ENCODE results near the gene KMT2C. TPM values are rescaled to one million over a fixed set of nuclear protein-coding genes. Genes with fewer than 3 reads are reported as not detected.
"Not testable (repeated sequence)": the region's sequence is repeated elsewhere in the genome, so short reads cannot be mapped to it uniquely, and the experiment has no call there.

The KMT2C gene
- total and polyA plus RNA-seq, 7 experiments from 2014 or later = 17.0 to 152 (median 109) TPM

- no peaks in the 10 kb centered on the region for H3K27me3 ChIP-seq (ENCODE audit: control insufficient read depth in 2 of 2, insufficient read depth in 2 of 2, low read length in 2 of 2)
- DNase-seq (peak; percentile 99 to 100 (median 100)), ATAC-seq (peak; percentile 96)
- peak overlapping the region; percentile 64 to 96 (median 92) for H3K4me3 Mint-ChIP-seq
- ChIA-PET CTCF (no interaction called here), POLR2A (interaction anchor here (1.0 to 2.2 kb wide), 8 partner anchors 26 to 587 kb away, joined by 3 to 25 read pairs (median 4); partner anchors contain the start of genes KMT2C, PRKAG2 and XRCC2)
- H3K36me3 Mint-ChIP-seq = no peaks in the 10 kb centered on the region
- no peaks in the 10 kb centered on the region for H3K9me3 ChIP-seq (ENCODE audit: control insufficient read depth in 2 of 3, low read length in 3 of 3)
- peak overlapping the region; percentile 82 for H3K4me3 ChIP-seq (ENCODE audit: low read length)
- H3K27me3 Mint-ChIP-seq = no peaks in the 10 kb centered on the region
- no peaks in the 10 kb centered on the region for H3K9me3 Mint-ChIP-seq
- H3K36me3 ChIP-seq (ENCODE audit: control insufficient read depth in 2 of 3, insufficient read depth in 3 of 3, low read length in 3 of 3) = peaks cover 0 to 3% (median 0%) of the 10 kb centered on the region in 3 experiments
- peaks cover 5 to 17% (median 7%) of the 10 kb centered on the region in 7 donors for H3K4me1 Mint-ChIP-seq
- H3K4me1 ChIP-seq (ENCODE audit: control insufficient read depth in 2 of 2, insufficient read depth in 2 of 2, low read length in 2 of 2) = peaks cover 5% of the 10 kb centered on the region in 2 donors
- intact Hi-C loops (cut with micrococcal nuclease) = loop anchor here (1.0 to 10.0 kb wide), 13 partner anchors 28 to 1379 kb away; partner anchors contain the start of genes KMT2C (in 2 of the 2), PRKAG2 (in 2 of the 2), XRCC2 (in 2 of the 2) and ACTR3B (in 1 of the 2)
- H3K27ac Mint-ChIP-seq = peak overlapping the region in 7 of 9 donors; percentile 62 to 93 (median 88)
- peak overlapping the region; percentile 99 for H3K27ac ChIP-seq (ENCODE audit: low read depth, low read length)
These were observed 28.0 kb upstream of the KMT2C start for GRCh38 chr7:152463709-152464311.

GRCh38 chr7:152462995-152463708 is 27.3 kb upstream of the KMT2C start:
- peaks cover 5 to 17% (median 7%) of the 10 kb centered on the region in 7 donors for H3K4me1 Mint-ChIP-seq
- Histone ChIP-seq H3K36me3 (ENCODE audit: control insufficient read depth in 2 of 3, insufficient read depth in 3 of 3, low read length in 3 of 3) (peaks cover 0 to 3% (median 0%) of the 10 kb centered on the region in 3 experiments), H3K27ac (ENCODE audit: low read depth, low read length) (peak overlapping the region; percentile 86), H3K9me3 (ENCODE audit: control insufficient read depth in 2 of 3, low read length in 3 of 3) (no peaks in the 10 kb centered on the region), H3K4me1 (ENCODE audit: control insufficient read depth in 2 of 2, insufficient read depth in 2 of 2, low read length in 2 of 2) (peaks cover 5% of the 10 kb centered on the region in 2 donors), H3K4me3 (ENCODE audit: low read length) (peak overlapping the region; percentile 82), H3K27me3 (ENCODE audit: control insufficient read depth in 2 of 2, insufficient read depth in 2 of 2, low read length in 2 of 2) (no peaks in the 10 kb centered on the region)
- no peaks in the 10 kb centered on the region for H3K9me3 Mint-ChIP-seq
- H3K36me3 Mint-ChIP-seq = no peaks in the 10 kb centered on the region
- no peaks in the 10 kb centered on the region for H3K27me3 Mint-ChIP-seq
- H3K4me3 Mint-ChIP-seq = peak overlapping the region; percentile 77 to 96 (median 92)
- CTCF ChIA-PET = no interaction called here
- peak in 2 of 9 donors; percentile 3 to 7 for DNase-seq
- H3K27ac Mint-ChIP-seq = peak overlapping the region; percentile 52 to 95 (median 89)
- intact Hi-C loops (cut with micrococcal nuclease) = loop anchor here (1.0 to 10.0 kb wide), 12 partner anchors 27 to 1378 kb away; partner anchors contain the start of genes PRKAG2 (in 2 of the 2), ACTR3B (in 1 of the 2), AGAP3 (in 1 of the 2) and FASTK (in 1 of the 2)
- no peak for ATAC-seq
- POLR2A ChIA-PET = interaction anchor here (0.9 to 2.2 kb wide), 7 partner anchors 27 to 586 kb away, joined by 3 to 25 read pairs (median 5); partner anchors contain the start of genes KMT2C, PRKAG2 and XRCC2

GRCh38 chr7:152459724-152460251 is 24.0 kb upstream of the KMT2C start:
- H3K27me3 Mint-ChIP-seq = no peaks in the 10 kb centered on the region
- ATAC-seq (no peak), DNase-seq (no peak)
- ChIA-PET CTCF (no interaction called here), POLR2A (interaction anchor here (0.7 kb wide), 1 partner anchor 23 kb away, joined by 4 read pairs; no protein-coding TSS in a partner anchor)
- no peaks in the 10 kb centered on the region for H3K36me3 Mint-ChIP-seq
- intact Hi-C loops (cut with micrococcal nuclease) = loop anchor here (5.0 to 10.0 kb wide), 5 partner anchors 435 to 1375 kb away; partner anchors contain the start of genes AGAP3 (in 1 of the 2), FASTK (in 1 of the 2), GALNT11 (in 1 of the 2) and PRKAG2 (in 1 of the 2)
- H3K4me3 ChIP-seq (ENCODE audit: low read length) = no peak overlapping the region
- no peak overlapping the region for H3K27ac ChIP-seq (ENCODE audit: low read depth, low read length)
- H3K9me3 Mint-ChIP-seq = peaks cover 0 to 2% (median 0%) of the 10 kb centered on the region in 11 donors
- H3K27me3 ChIP-seq (ENCODE audit: control insufficient read depth in 2 of 2, insufficient read depth in 2 of 2, low read length in 2 of 2) = no peaks in the 10 kb centered on the region
- H3K4me3 Mint-ChIP-seq = no peak overlapping the region
- H3K4me1 Mint-ChIP-seq = peaks cover 0 to 10% (median 2%) of the 10 kb centered on the region in 7 donors
- H3K9me3 ChIP-seq (ENCODE audit: control insufficient read depth in 2 of 3, low read length in 3 of 3) = no peaks in the 10 kb centered on the region
- H3K36me3 ChIP-seq (ENCODE audit: control insufficient read depth in 2 of 3, insufficient read depth in 3 of 3, low read length in 3 of 3) = peaks cover 0 to 3% (median 0%) of the 10 kb centered on the region in 3 experiments
- no peak overlapping the region for H3K27ac Mint-ChIP-seq
- no peaks in the 10 kb centered on the region for H3K4me1 ChIP-seq (ENCODE audit: control insufficient read depth in 2 of 2, insufficient read depth in 2 of 2, low read length in 2 of 2)

DNA sequence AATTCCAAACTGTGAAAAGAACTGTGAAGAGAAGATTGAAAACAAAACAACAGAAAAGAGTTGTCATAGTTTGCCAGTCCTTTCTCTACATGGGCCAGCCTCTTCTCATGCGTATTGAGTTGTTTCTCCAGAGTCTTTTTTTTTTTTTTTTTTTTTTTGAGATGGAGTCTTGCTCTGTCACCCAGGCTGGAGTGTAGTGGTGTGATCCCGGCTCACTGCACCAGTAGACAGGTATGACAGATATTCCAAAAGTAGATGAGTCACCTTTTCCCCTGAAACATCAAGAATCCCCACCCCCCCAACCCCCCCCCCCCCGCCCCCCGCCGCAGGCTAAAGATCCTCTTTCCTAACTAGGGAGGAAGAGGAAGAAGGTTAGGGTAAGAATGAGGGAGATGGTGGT is 15.6 kb upstream of the KMT2C start:
- no peaks in the 10 kb centered on the region for H3K9me3 Mint-ChIP-seq
- DNase-seq (no peak), ATAC-seq (no peak)
- Histone ChIP-seq H3K4me3 (ENCODE audit: low read length) (no peak overlapping the region), H3K4me1 (ENCODE audit: control insufficient read depth in 2 of 2, insufficient read depth in 2 of 2, low read length in 2 of 2) (no peaks in the 10 kb centered on the region), H3K27ac (ENCODE audit: low read depth, low read length) (no peak overlapping the region), H3K9me3 (ENCODE audit: control insufficient read depth in 2 of 3, low read length in 3 of 3) (no peaks in the 10 kb centered on the region), H3K27me3 (ENCODE audit: control insufficient read depth in 2 of 2, insufficient read depth in 2 of 2, low read length in 2 of 2) (no peaks in the 10 kb centered on the region), H3K36me3 (ENCODE audit: control insufficient read depth in 2 of 3, insufficient read depth in 3 of 3, low read length in 3 of 3) (no peaks in the 10 kb centered on the region)
- CTCF ChIA-PET = no interaction called here
- intact Hi-C loops (cut with micrococcal nuclease) = no loop called here
- POLR2A ChIA-PET = no interaction called here
- H3K27me3 Mint-ChIP-seq = no peaks in the 10 kb centered on the region
- H3K36me3 Mint-ChIP-seq = no peaks in the 10 kb centered on the region
- H3K4me3 Mint-ChIP-seq = no peak overlapping the region
- H3K27ac Mint-ChIP-seq = no peak overlapping the region
- peaks cover 0 to 2% (median 0%) of the 10 kb centered on the region in 7 donors for H3K4me1 Mint-ChIP-seq

- POLR2A ChIA-PET = not testable (repeated sequence)
These were observed 9.7 kb upstream of the KMT2C start for GRCh38 chr7:152445386-152446008.

GRCh38 chr7:152443586-152443985 is 7.8 kb upstream of the KMT2C start:
- Mint-ChIP-seq H3K9me3 (no peaks in the 10 kb centered on the region), H3K36me3 (no peaks in the 10 kb centered on the region), H3K4me3 (no peak overlapping the region), H3K4me1 (peaks cover 0 to 4% (median 0%) of the 10 kb centered on the region in 7 donors), H3K27me3 (peaks cover 0 to 6% (median 0%) of the 10 kb centered on the region in 5 donors), H3K27ac (no peak overlapping the region)
- Histone ChIP-seq H3K36me3 (ENCODE audit: control insufficient read depth in 2 of 3, insufficient read depth in 3 of 3, low read length in 3 of 3) (no peaks in the 10 kb centered on the region), H3K27ac (ENCODE audit: low read depth, low read length) (no peak overlapping the region), H3K4me1 (ENCODE audit: control insufficient read depth in 2 of 2, insufficient read depth in 2 of 2, low read length in 2 of 2) (no peaks in the 10 kb centered on the region), H3K27me3 (ENCODE audit: control insufficient read depth in 2 of 2, insufficient read depth in 2 of 2, low read length in 2 of 2) (no peaks in the 10 kb centered on the region), H3K4me3 (ENCODE audit: low read length) (no peak overlapping the region), H3K9me3 (ENCODE audit: control insufficient read depth in 2 of 3, low read length in 3 of 3) (no peaks in the 10 kb centered on the region)
- intact Hi-C loops (cut with micrococcal nuclease) = no loop called here
- ChIA-PET CTCF (no interaction called here), POLR2A (no interaction called here)
- no peak for ATAC-seq
- DNase-seq = no peak

More at GRCh38 chr7:152445386-152446008, 9.7 kb upstream of the KMT2C start:
- H3K36me3 Mint-ChIP-seq; H3K36me3 ChIP-seq (ENCODE audit: control insufficient read depth in 2 of 3, insufficient read depth in 3 of 3, low read length in 3 of 3); H3K27me3 ChIP-seq (ENCODE audit: control insufficient read depth in 2 of 2, insufficient read depth in 2 of 2, low read length in 2 of 2); ATAC-seq; CTCF ChIA-PET; H3K4me1 Mint-ChIP-seq; H3K27ac ChIP-seq (ENCODE audit: low read depth, low read length); H3K4me1 ChIP-seq (ENCODE audit: control insufficient read depth in 2 of 2, insufficient read depth in 2 of 2, low read length in 2 of 2); H3K4me3 Mint-ChIP-seq; H3K27me3 Mint-ChIP-seq; intact Hi-C loops (cut with micrococcal nuclease); H3K4me3 ChIP-seq (ENCODE audit: low read length); H3K9me3 ChIP-seq (ENCODE audit: control insufficient read depth in 2 of 3, low read length in 3 of 3); DNase-seq; H3K27ac Mint-ChIP-seq; H3K9me3 Mint-ChIP-seq: not testable (repeated sequence)
